Measurements from ENCODE around the gene NIN.
A peak's percentile ranks its signal among the peaks of the same experiment; 100 is the strongest.

Gene NIN

GRCh38 chr14:50726372-50727107 lies 104.4 kb downstream of the NIN start:
- DNase-seq (ENCODE audit: low read depth in 2 of 2) = peak; percentile 59 to 83
- TF ChIP-seq CTCF (IDR thresholded peaks at IDR 0.05; ENCODE audit: low read depth, low read length) = no peak
- H3K4me3 ChIP-seq (replicated peaks in 1 of 2; ENCODE audit: low read depth in 2 of 2, low read length in 2 of 2) = no peak overlapping the region

GRCh38 chr14:50725761-50726160 lies 105.2 kb downstream of the NIN start:
- TF ChIP-seq CTCF (IDR thresholded peaks at IDR 0.05; ENCODE audit: low read depth, low read length) = no peak
- DNase-seq (ENCODE audit: low read depth in 2 of 2) = no peak
- H3K4me3 ChIP-seq (replicated peaks in 1 of 2; ENCODE audit: low read depth in 2 of 2, low read length in 2 of 2) = no peak overlapping the region

- TF ChIP-seq CTCF (IDR thresholded peaks at IDR 0.05; ENCODE audit: low read depth, low read length) = no peak
- H3K4me3 ChIP-seq (replicated peaks in 1 of 2; ENCODE audit: low read depth in 2 of 2, low read length in 2 of 2) = no peak overlapping the region
- no peak for DNase-seq (ENCODE audit: low read depth in 2 of 2)
Measured at GRCh38 chr14:50719911-50720759, 110.8 kb downstream of the NIN start.

- no peak for TF ChIP-seq CTCF (IDR thresholded peaks at IDR 0.05; ENCODE audit: low read depth, low read length)
- DNase-seq (ENCODE audit: low read depth in 2 of 2) = no peak
- H3K4me3 ChIP-seq (replicated peaks in 1 of 2; ENCODE audit: low read depth in 2 of 2, low read length in 2 of 2) = no peak overlapping the region
Measured at GRCh38 chr14:50718949-50719348, 112.0 kb downstream of the NIN start.

GRCh38 chr14:50717811-50718210 lies 113.2 kb downstream of the NIN start:
- no peak for TF ChIP-seq CTCF (IDR thresholded peaks at IDR 0.05; ENCODE audit: low read depth, low read length)
- H3K4me3 ChIP-seq (replicated peaks in 1 of 2; ENCODE audit: low read depth in 2 of 2, low read length in 2 of 2) = no peak overlapping the region
- no peak for DNase-seq (ENCODE audit: low read depth in 2 of 2)

- H3K4me3 ChIP-seq (replicated peaks in 1 of 2; ENCODE audit: low read depth in 2 of 2, low read length in 2 of 2) = no peak overlapping the region
- peak; percentile 63 to 69 for DNase-seq (ENCODE audit: low read depth in 2 of 2)
- peak; percentile 77 for TF ChIP-seq CTCF (IDR thresholded peaks at IDR 0.05; ENCODE audit: low read depth, low read length)
Measured at GRCh38 chr14:50714450-50715073, 116.4 kb downstream of the NIN start.
